ENCODE measurements around the gene MZT2B.
"Not testable (repeated sequence)": the region's sequence is repeated elsewhere in the genome, so short reads cannot be mapped to it uniquely, and the experiment has no call there.

Gene MZT2B

GRCh38 chr2:130219147-130219546 is 37.1 kb downstream of the MZT2B start:
- DNase-seq (ENCODE audit: low read depth in 2 of 2): not testable (repeated sequence)

- DNase-seq (ENCODE audit: low read depth in 2 of 2): not testable (repeated sequence)
Observed at GRCh38 chr2:130220505-130220904, 38.4 kb downstream of the MZT2B start.

DNA sequence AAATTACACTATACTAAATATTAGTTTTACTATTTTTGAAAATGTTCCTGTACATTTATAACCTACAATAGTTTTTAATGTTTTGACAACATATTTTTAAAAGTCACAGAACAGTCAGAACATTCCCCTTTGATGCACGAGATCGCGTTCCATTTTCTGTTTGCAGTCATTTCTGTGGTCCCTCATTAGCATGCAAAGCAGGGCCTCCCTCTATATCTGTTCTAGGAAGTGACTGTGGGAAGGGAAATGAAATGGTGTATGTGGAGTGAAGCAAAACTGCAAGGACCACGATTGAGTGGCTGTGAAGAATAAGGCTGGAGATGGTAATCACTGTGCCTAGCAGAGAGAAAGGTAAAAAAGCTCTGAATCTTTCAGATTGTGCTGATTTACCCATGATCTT is 40.5 kb downstream of the MZT2B start:
- not testable (repeated sequence) for DNase-seq (ENCODE audit: low read depth in 2 of 2)

GRCh38 chr2:130228005-130228404 is 45.9 kb downstream of the MZT2B start:
- not testable (repeated sequence) for DNase-seq (ENCODE audit: low read depth in 2 of 2)

DNA sequence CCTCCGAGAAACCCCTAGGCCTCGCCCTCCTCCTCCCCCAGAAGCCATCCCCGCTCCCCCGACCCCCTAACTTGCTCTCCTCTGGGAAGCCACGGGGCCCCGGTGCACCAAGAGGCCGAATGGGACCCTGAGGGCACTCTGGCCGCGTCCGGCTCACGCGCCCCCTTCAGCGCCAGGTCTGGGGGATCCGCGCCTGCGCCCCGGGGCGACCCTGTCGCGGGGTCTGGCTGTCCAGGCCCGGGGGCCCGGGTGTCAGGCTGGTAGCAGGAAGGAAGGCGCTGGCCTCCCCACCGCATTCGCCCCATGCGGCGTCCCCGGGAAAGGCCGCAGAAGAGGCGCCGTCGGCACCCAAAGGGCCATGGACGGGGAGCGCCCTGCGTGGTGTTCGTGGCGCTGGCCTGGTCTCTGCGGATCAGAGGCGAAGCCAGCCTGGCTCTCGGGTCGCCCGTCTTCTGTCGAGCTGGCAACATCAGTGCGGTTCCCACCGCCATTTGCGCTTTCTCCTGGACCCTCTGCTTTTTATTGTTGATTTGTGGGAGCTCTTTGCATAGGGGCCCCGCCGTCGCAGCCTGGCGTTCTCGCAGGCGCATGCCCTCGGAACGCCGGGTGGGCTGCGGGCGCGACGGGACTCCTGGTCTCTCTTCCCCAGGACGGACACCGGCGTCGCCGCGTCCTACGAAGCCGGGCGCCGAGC is 46.6 kb downstream of the MZT2B start:
- DNase-seq (ENCODE audit: low read depth in 2 of 2): not testable (repeated sequence)

GRCh38 chr2:130229161-130229510 is 47.1 kb downstream of the MZT2B start:
- peak in 1 of 2 experiments; percentile 8 for DNase-seq (ENCODE audit: low read depth in 2 of 2)

DNA sequence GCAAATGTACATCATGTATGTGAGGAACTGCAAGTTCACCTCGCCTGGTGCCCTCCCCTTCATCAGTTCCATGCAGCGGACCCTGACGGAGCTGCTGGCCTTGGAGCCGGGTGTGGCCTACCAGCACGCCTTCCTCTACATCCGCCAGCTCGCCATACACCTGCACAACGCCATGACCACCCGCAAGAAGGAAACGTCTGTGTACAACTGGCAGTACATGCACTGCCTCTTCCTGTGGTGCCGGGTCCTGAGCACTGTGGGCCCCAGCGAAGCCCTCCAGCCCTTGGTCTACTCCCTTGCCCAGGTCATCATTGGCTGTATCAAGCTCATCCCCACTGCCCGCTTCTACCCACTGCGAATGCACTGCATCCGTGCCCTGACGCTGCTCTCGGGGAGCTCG is 48.3 kb downstream of the MZT2B start:
- not testable (repeated sequence) for DNase-seq (ENCODE audit: low read depth in 2 of 2)

GRCh38 chr2:130230907-130231306 is 48.8 kb downstream of the MZT2B start:
- not testable (repeated sequence) for DNase-seq (ENCODE audit: low read depth in 2 of 2)

GRCh38 chr2:130231656-130232055 is 49.6 kb downstream of the MZT2B start:
- DNase-seq (ENCODE audit: low read depth in 2 of 2): no peak

GRCh38 chr2:130233066-130233465 is 51.0 kb downstream of the MZT2B start:
- not testable (repeated sequence) for DNase-seq (ENCODE audit: low read depth in 2 of 2)

DNA sequence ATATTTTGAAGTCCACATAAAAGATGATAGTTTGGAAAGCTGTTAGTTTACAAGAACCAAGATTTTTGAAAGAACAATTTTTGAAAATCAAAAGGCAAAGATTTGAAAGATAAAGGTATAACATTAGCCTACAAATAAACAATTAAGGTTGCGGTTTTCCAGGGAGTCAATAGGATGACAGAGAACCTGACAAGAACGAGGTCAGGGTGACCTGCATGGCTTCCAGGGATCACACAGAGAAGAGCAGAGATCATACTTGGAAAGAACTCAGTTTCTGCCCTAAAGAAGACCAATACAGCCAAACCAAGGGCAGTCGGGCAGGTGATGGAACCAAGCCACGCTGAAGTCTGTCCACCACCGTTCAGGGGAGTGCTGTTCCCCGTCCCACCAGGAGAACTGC is 57.5 kb downstream of the MZT2B start:
- DNase-seq (ENCODE audit: low read depth in 2 of 2): not testable (repeated sequence)

All from stimulated activated CD4-positive, alpha-beta T cell treated with anti-CD3 and anti-CD28 coated beads, Interleukin-12 subunit alpha, Interleukin-12 subunit beta, amount 100 ng/mL, for 24 hours (primary cell).